Measurements from ENCODE around the gene IFI44. TPM values are rescaled to one million over a fixed set of nuclear protein-coding genes. Genes with fewer than 3 reads are reported as not detected.

Gene IFI44
- polyA plus RNA-seq, 4 donors: 12.9 to 29.5 (median 19.4) TPM

GRCh38 chr1:78650114-78650660, 556 bp downstream of the IFI44 start:
- DNase-seq (ENCODE audit: low read depth in 4 of 4, low spot score in 3 of 4): no peak

GRCh38 chr1:78651241-78651640, 1.6 kb downstream of the IFI44 start:
- no peak for DNase-seq (ENCODE audit: low read depth in 4 of 4, low spot score in 3 of 4)

- no peak for DNase-seq (ENCODE audit: low read depth in 4 of 4, low spot score in 3 of 4)
Measured at GRCh38 chr1:78652019-78652560, 2.5 kb downstream of the IFI44 start.

GRCh38 chr1:78658901-78659300, 9.3 kb downstream of the IFI44 start:
- no peak for DNase-seq (ENCODE audit: low read depth in 4 of 4, low spot score in 3 of 4)

- no peak for DNase-seq (ENCODE audit: low read depth in 4 of 4, low spot score in 3 of 4)
Measured at GRCh38 chr1:78663923-78664322, 14.3 kb downstream of the IFI44 start.

GRCh38 chr1:78664763-78665162, 15.1 kb downstream of the IFI44 start:
- DNase-seq (ENCODE audit: low read depth in 4 of 4, low spot score in 3 of 4): no peak

- DNase-seq (ENCODE audit: low read depth in 4 of 4, low spot score in 3 of 4): no peak
Measured at GRCh38 chr1:78665809-78666208, 16.2 kb downstream of the IFI44 start.

GRCh38 chr1:78667939-78668338, 18.3 kb downstream of the IFI44 start:
- no peak for DNase-seq (ENCODE audit: low read depth in 4 of 4, low spot score in 3 of 4)

- DNase-seq (ENCODE audit: low read depth in 4 of 4, low spot score in 3 of 4): no peak
Measured at GRCh38 chr1:78668427-78668826, 18.8 kb downstream of the IFI44 start.

GRCh38 chr1:78672428-78672827, 22.8 kb downstream of the IFI44 start:
- DNase-seq (ENCODE audit: low read depth in 4 of 4, low spot score in 3 of 4): no peak

GRCh38 chr1:78673120-78673519, 23.5 kb downstream of the IFI44 start:
- DNase-seq (ENCODE audit: low read depth in 4 of 4, low spot score in 3 of 4): no peak

- peak; percentile 16 to 48 (median 28) for DNase-seq (ENCODE audit: low read depth in 4 of 4, low spot score in 3 of 4)
Measured at GRCh38 chr1:78676347-78676982, 26.8 kb downstream of the IFI44 start.

- DNase-seq (ENCODE audit: low read depth in 4 of 4, low spot score in 3 of 4): no peak
Measured at GRCh38 chr1:78676993-78677392, 27.4 kb downstream of the IFI44 start.

- DNase-seq (ENCODE audit: low read depth in 4 of 4, low spot score in 3 of 4): no peak
Measured at GRCh38 chr1:78677788-78678187, 28.2 kb downstream of the IFI44 start.

GRCh38 chr1:78678324-78678723, 28.7 kb downstream of the IFI44 start:
- no peak for DNase-seq (ENCODE audit: low read depth in 4 of 4, low spot score in 3 of 4)

GRCh38 chr1:78681265-78681664, 31.6 kb downstream of the IFI44 start:
- no peak for DNase-seq (ENCODE audit: low read depth in 4 of 4, low spot score in 3 of 4)

GRCh38 chr1:78682496-78682895, 32.9 kb downstream of the IFI44 start:
- DNase-seq (ENCODE audit: low read depth in 4 of 4, low spot score in 3 of 4): no peak

GRCh38 chr1:78683079-78683478, 33.4 kb downstream of the IFI44 start:
- no peak for DNase-seq (ENCODE audit: low read depth in 4 of 4, low spot score in 3 of 4)

- no peak for DNase-seq (ENCODE audit: low read depth in 4 of 4, low spot score in 3 of 4)
Measured at GRCh38 chr1:78687315-78687714, 37.7 kb downstream of the IFI44 start.

GRCh38 chr1:78687914-78688313, 38.3 kb downstream of the IFI44 start:
- no peak for DNase-seq (ENCODE audit: low read depth in 4 of 4, low spot score in 3 of 4)

- no peak for DNase-seq (ENCODE audit: low read depth in 4 of 4, low spot score in 3 of 4)
Measured at GRCh38 chr1:78688697-78689096, 39.1 kb downstream of the IFI44 start.

GRCh38 chr1:78690516-78690915, 40.9 kb downstream of the IFI44 start:
- DNase-seq (ENCODE audit: low read depth in 4 of 4, low spot score in 3 of 4): no peak

Data from left renal pelvis (tissue), 4 donors.